ENCODE measurements around the gene HS2ST1. TPM values are rescaled to one million over a fixed set of nuclear protein-coding genes. Genes with fewer than 3 reads are reported as not detected.
"Not testable (repeated sequence)": the region's sequence is repeated elsewhere in the genome, so short reads cannot be mapped to it uniquely, and the experiment has no call there.

HS2ST1 gene
- total and polyA plus RNA-seq, 4 donors = 4.1 to 20.3 (median 8.8) TPM

- H3K27me3 ChIP-seq (ENCODE audit: control insufficient read depth in 1 of 2, insufficient read depth in 2 of 2, low read length in 1 of 2) = no peaks in the 10 kb centered on the region
- no peak for DNase-seq
Measured at GRCh38 chr1:87000460-87000859, 86.0 kb downstream of the HS2ST1 start.

DNA sequence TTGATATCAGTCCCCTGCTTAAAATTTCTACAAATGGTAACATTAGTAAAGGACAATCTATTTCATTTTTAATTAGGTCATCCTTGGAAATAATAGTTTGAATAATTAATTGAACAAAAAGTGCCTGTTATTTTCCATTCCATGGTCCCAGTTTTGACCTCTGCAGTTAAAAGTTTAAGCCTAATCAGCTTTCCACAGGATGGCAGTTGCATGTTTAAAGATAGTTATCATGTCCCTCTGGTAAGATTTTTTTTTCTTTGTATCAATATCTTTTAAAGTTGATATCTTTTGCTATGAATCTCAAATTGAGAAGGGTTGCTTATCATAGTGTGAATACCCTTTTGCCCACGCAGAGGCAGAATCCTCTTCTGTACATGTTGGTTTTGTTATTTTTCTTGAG is 90.4 kb downstream of the HS2ST1 start:
- WGBS, 2 donors = 93 to 94% methylated on average over 1 of the region's 1 CpG
- no peaks in the 10 kb centered on the region for H3K36me3 ChIP-seq (ENCODE audit: control insufficient read depth in 1 of 2, insufficient read depth in 2 of 2, low read length in 1 of 2)
- no peak overlapping the region for H3K4me3 ChIP-seq (ENCODE audit: low read length in 2 of 2)
- H3K9me3 ChIP-seq (ENCODE audit: control insufficient read depth, low read length) = no peaks in the 10 kb centered on the region
- ATAC-seq (ENCODE audit: low FRiP score) = no peak
- no peak overlapping the region for H3K27ac ChIP-seq (ENCODE audit: low read depth in 1 of 2, low read length in 2 of 2)
- H3K4me1 ChIP-seq (ENCODE audit: control insufficient read depth in 1 of 2, insufficient read depth in 2 of 2, low read length in 2 of 2) = no peaks in the 10 kb centered on the region
- H3K27me3 ChIP-seq (ENCODE audit: control insufficient read depth in 1 of 2, insufficient read depth in 2 of 2, low read length in 1 of 2) = no peaks in the 10 kb centered on the region
- no peak for DNase-seq
- intact Hi-C loops (cut with DNase I) = no loop called here

More at GRCh38 chr1:87000460-87000859, 86.0 kb downstream of the HS2ST1 start:
- no peaks in the 10 kb centered on the region for H3K4me1 ChIP-seq (ENCODE audit: control insufficient read depth in 1 of 2, insufficient read depth in 2 of 2, low read length in 2 of 2)
- intact Hi-C loops (cut with DNase I) = no loop called here
- WGBS, 2 donors = 36 to 38% methylated on average over 2 of the region's 2 CpGs
- no peaks in the 10 kb centered on the region for H3K36me3 ChIP-seq (ENCODE audit: control insufficient read depth in 1 of 2, insufficient read depth in 2 of 2, low read length in 1 of 2)
- no peak for ATAC-seq (ENCODE audit: low FRiP score)
- no peak overlapping the region for H3K4me3 ChIP-seq (ENCODE audit: low read length in 2 of 2)
- no peaks in the 10 kb centered on the region for H3K9me3 ChIP-seq (ENCODE audit: control insufficient read depth, low read length)
- no peak overlapping the region for H3K27ac ChIP-seq (ENCODE audit: low read depth in 1 of 2, low read length in 2 of 2)

DNA sequence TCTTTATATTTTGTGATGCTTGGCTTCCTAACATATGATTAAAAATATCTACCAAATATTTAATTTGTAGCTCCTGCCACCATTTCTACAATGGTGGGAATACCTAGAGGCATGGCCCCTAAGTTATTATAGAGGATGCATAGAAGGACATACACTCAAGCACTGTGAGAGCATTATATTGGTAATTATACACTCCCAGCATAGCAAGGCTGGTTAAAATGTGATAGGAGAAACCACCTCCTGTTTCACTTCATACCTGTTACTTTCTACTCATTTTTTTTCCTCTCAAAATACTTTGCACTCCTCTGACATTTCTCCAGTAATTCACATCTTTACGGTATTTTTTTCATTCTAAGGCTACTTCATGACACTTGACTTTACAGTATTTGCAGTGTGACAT is 92.9 kb downstream of the HS2ST1 start:
- ATAC-seq (ENCODE audit: low FRiP score) = no peak
- no peak overlapping the region for H3K4me3 ChIP-seq (ENCODE audit: low read length in 2 of 2)
- H3K36me3 ChIP-seq (ENCODE audit: control insufficient read depth in 1 of 2, insufficient read depth in 2 of 2, low read length in 1 of 2) = no peaks in the 10 kb centered on the region
- no peaks in the 10 kb centered on the region for H3K27me3 ChIP-seq (ENCODE audit: control insufficient read depth in 1 of 2, insufficient read depth in 2 of 2, low read length in 1 of 2)
- intact Hi-C loops (cut with DNase I) = no loop called here
- no peak for DNase-seq
- H3K27ac ChIP-seq (ENCODE audit: low read depth in 1 of 2, low read length in 2 of 2) = no peak overlapping the region
- no peaks in the 10 kb centered on the region for H3K4me1 ChIP-seq (ENCODE audit: control insufficient read depth in 1 of 2, insufficient read depth in 2 of 2, low read length in 2 of 2)
- H3K9me3 ChIP-seq (ENCODE audit: control insufficient read depth, low read length) = no peaks in the 10 kb centered on the region
- WGBS, 2 donors = 96 to 98% methylated on average over 1 of the region's 1 CpG

DNA sequence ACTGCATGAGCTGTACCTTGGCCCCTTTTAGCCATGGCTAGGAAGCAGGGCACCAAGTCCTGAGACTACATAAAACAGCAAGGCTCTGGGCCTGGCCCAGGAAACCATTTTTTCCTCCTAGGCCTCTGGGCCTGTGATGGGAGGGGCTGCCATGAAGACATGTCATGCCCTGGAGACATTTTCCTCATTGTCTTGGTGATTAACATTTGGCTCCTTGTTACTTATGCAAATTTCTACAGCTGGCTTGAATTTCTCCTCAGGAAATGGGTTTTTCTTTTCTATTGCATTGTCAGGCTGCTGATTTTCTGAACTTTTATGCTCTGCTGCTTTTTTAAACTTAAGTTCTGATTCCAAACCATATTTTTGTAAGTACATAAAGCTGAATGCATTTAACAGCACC is 99.0 kb downstream of the HS2ST1 start:
- intact Hi-C loops (cut with DNase I); ATAC-seq (ENCODE audit: low FRiP score): not testable (repeated sequence)

GRCh38 chr1:87017998-87018672 is 103.7 kb downstream of the HS2ST1 start:
- Histone ChIP-seq H3K27me3 (ENCODE audit: control insufficient read depth in 1 of 2, insufficient read depth in 2 of 2, low read length in 1 of 2) (no peaks in the 10 kb centered on the region), H3K27ac (ENCODE audit: low read depth in 1 of 2, low read length in 2 of 2) (no peak overlapping the region), H3K4me1 (ENCODE audit: control insufficient read depth in 1 of 2, insufficient read depth in 2 of 2, low read length in 2 of 2) (no peaks in the 10 kb centered on the region), H3K36me3 (ENCODE audit: control insufficient read depth in 1 of 2, insufficient read depth in 2 of 2, low read length in 1 of 2) (no peaks in the 10 kb centered on the region), H3K4me3 (ENCODE audit: low read length in 2 of 2) (no peak overlapping the region), H3K9me3 (ENCODE audit: control insufficient read depth, low read length) (peaks cover 2% of the 10 kb centered on the region)
- WGBS, 2 donors = 44 to 51% methylated on average over 4 of the region's 4 CpGs
- no peak for ATAC-seq (ENCODE audit: low FRiP score)
- DNase-seq = no peak
- intact Hi-C loops (cut with DNase I) = no loop called here

More for the DNA sequence above, 99.0 kb downstream of the HS2ST1 start:
- not testable (repeated sequence) for H3K4me1 ChIP-seq (ENCODE audit: control insufficient read depth in 1 of 2, insufficient read depth in 2 of 2, low read length in 2 of 2); H3K9me3 ChIP-seq (ENCODE audit: control insufficient read depth, low read length); DNase-seq; H3K4me3 ChIP-seq (ENCODE audit: low read length in 2 of 2); H3K36me3 ChIP-seq (ENCODE audit: control insufficient read depth in 1 of 2, insufficient read depth in 2 of 2, low read length in 1 of 2); H3K27ac ChIP-seq (ENCODE audit: low read depth in 1 of 2, low read length in 2 of 2); H3K27me3 ChIP-seq (ENCODE audit: control insufficient read depth in 1 of 2, insufficient read depth in 2 of 2, low read length in 1 of 2)

DNA sequence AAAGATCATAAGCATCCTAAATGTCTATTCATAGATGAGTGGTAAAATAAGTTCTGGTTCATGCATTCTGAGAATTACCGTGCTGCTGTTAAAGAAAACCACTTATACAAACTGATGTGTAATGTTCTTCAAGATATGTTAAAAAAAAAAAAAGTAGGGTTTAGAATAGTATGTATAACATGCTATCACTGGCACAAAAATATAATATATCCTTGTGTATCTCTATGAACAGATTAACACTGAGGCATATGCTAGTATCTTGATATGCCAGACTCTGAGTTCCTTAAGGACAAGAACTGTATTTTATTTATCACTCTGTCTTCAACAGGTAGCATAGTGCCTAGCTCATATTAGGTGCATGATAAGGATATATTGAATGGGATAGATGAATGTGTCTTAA is 108.9 kb downstream of the HS2ST1 start:
- no peak overlapping the region for H3K4me3 ChIP-seq (ENCODE audit: low read length in 2 of 2)
- no peaks in the 10 kb centered on the region for H3K4me1 ChIP-seq (ENCODE audit: control insufficient read depth in 1 of 2, insufficient read depth in 2 of 2, low read length in 2 of 2)
- ATAC-seq (ENCODE audit: low FRiP score) (no peak), DNase-seq (no peak)
- 0% methylated on average over 1 of the region's 1 CpG for WGBS, 2 donors
- no peak overlapping the region for H3K27ac ChIP-seq (ENCODE audit: low read depth in 1 of 2, low read length in 2 of 2)
- no peaks in the 10 kb centered on the region for H3K36me3 ChIP-seq (ENCODE audit: control insufficient read depth in 1 of 2, insufficient read depth in 2 of 2, low read length in 1 of 2)
- H3K27me3 ChIP-seq (ENCODE audit: control insufficient read depth in 1 of 2, insufficient read depth in 2 of 2, low read length in 1 of 2) = no peaks in the 10 kb centered on the region
- intact Hi-C loops (cut with DNase I) = no loop called here
- H3K9me3 ChIP-seq (ENCODE audit: control insufficient read depth, low read length) = no peaks in the 10 kb centered on the region

DNA sequence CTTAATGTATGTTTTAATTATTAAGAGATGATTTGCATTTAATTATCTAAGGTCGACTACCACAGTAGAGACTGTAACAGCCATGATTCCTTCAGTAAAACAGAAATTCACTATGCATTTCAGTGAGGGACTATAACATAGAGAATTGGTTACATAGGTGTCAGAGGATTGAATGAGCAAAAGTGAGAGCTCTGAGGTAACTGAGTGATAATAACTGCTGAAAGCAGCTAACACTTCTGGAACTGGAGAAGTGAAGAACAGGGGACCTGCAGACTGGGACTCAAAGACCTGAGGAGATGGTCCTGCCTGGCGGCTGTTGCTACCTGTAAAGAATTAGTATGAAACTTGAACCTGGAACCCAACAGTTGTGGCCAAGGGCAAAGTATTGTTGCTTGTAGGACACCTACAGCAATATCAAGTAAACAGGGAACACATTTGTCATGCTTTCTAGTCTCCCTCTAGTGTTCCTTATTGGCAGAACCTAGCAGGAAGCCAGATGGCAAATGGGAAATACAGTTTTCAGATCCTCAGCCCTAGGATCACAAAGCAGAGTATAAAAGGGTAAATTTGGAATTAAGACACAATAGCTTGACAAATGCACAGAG is 110.6 kb downstream of the HS2ST1 start:
- DNase-seq (no peak), ATAC-seq (ENCODE audit: low FRiP score) (no peak)
- Histone ChIP-seq H3K27ac (ENCODE audit: low read depth in 1 of 2, low read length in 2 of 2) (no peak overlapping the region), H3K4me3 (ENCODE audit: low read length in 2 of 2) (no peak overlapping the region), H3K27me3 (ENCODE audit: control insufficient read depth in 1 of 2, insufficient read depth in 2 of 2, low read length in 1 of 2) (no peaks in the 10 kb centered on the region), H3K4me1 (ENCODE audit: control insufficient read depth in 1 of 2, insufficient read depth in 2 of 2, low read length in 2 of 2) (no peaks in the 10 kb centered on the region), H3K9me3 (ENCODE audit: control insufficient read depth, low read length) (no peaks in the 10 kb centered on the region), H3K36me3 (ENCODE audit: control insufficient read depth in 1 of 2, insufficient read depth in 2 of 2, low read length in 1 of 2) (no peaks in the 10 kb centered on the region)
- WGBS, 2 donors = 88% methylated on average over 2 of the region's 2 CpGs
- intact Hi-C loops (cut with DNase I) = no loop called here

DNA sequence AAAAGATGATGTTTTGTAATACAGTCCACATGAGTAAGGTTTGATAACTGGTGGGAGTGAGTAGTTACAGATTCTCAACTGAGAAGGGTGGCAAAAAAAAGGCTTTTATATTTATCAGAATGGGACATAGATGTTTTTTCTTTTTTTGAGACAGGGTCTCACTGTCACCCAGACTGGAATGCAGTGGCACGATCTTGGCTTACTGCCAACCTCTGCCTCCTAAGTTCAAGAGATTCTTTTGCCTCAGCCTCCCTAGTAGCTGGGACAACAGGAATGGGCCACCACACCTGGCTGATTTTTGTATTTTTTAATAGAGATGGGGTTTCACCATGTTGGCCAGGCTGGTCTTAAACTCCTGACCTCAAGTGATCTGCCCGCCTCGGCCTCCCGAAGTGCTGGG is 113.1 kb downstream of the HS2ST1 start:
- H3K27ac ChIP-seq (ENCODE audit: low read depth in 1 of 2, low read length in 2 of 2); ATAC-seq (ENCODE audit: low FRiP score); H3K36me3 ChIP-seq (ENCODE audit: control insufficient read depth in 1 of 2, insufficient read depth in 2 of 2, low read length in 1 of 2); H3K27me3 ChIP-seq (ENCODE audit: control insufficient read depth in 1 of 2, insufficient read depth in 2 of 2, low read length in 1 of 2); H3K9me3 ChIP-seq (ENCODE audit: control insufficient read depth, low read length); intact Hi-C loops (cut with DNase I); DNase-seq; H3K4me3 ChIP-seq (ENCODE audit: low read length in 2 of 2); H3K4me1 ChIP-seq (ENCODE audit: control insufficient read depth in 1 of 2, insufficient read depth in 2 of 2, low read length in 2 of 2): not testable (repeated sequence)
- WGBS, 2 donors = 77% methylated on average over 4 of the region's 4 CpGs

DNA sequence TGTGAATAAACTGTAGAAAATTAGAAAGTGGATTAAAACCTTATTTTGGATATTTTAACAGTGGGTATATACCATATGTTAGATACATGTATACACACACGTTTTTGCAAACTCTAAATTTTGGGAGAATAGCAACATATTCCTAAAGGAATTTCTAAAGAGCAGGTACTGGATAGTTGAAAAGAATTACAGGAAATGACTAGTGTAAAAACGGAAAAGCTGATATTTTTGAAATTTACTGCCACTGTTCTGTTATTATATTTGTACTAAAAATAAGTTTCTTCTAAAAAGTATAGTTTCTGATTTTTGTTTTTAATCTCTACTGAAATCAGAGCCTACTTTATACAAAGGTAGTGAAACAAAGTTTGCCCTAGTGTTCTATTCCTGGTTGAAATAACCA is 114.1 kb downstream of the HS2ST1 start:
- no peak for DNase-seq
- no peak for ATAC-seq (ENCODE audit: low FRiP score)
- no peaks in the 10 kb centered on the region for H3K9me3 ChIP-seq (ENCODE audit: control insufficient read depth, low read length)
- WGBS, 2 donors = 67 to 79% methylated on average over 2 of the region's 2 CpGs
- intact Hi-C loops (cut with DNase I) = no loop called here
- no peak overlapping the region for H3K27ac ChIP-seq (ENCODE audit: low read depth in 1 of 2, low read length in 2 of 2)
- no peaks in the 10 kb centered on the region for H3K4me1 ChIP-seq (ENCODE audit: control insufficient read depth in 1 of 2, insufficient read depth in 2 of 2, low read length in 2 of 2)
- H3K4me3 ChIP-seq (ENCODE audit: low read length in 2 of 2) = no peak overlapping the region
- H3K36me3 ChIP-seq (ENCODE audit: control insufficient read depth in 1 of 2, insufficient read depth in 2 of 2, low read length in 1 of 2) = no peaks in the 10 kb centered on the region
- no peaks in the 10 kb centered on the region for H3K27me3 ChIP-seq (ENCODE audit: control insufficient read depth in 1 of 2, insufficient read depth in 2 of 2, low read length in 1 of 2)

Data from aorta (tissue), 5 donors.